ENCODE data around the gene HTR7. TPM values are rescaled to one million over a fixed set of nuclear protein-coding genes. Genes with fewer than 3 reads are reported as not detected.

Gene HTR7
- total and polyA plus RNA-seq, 2 experiments from 2014 or later = 0.65 to 1.2 TPM

DNA sequence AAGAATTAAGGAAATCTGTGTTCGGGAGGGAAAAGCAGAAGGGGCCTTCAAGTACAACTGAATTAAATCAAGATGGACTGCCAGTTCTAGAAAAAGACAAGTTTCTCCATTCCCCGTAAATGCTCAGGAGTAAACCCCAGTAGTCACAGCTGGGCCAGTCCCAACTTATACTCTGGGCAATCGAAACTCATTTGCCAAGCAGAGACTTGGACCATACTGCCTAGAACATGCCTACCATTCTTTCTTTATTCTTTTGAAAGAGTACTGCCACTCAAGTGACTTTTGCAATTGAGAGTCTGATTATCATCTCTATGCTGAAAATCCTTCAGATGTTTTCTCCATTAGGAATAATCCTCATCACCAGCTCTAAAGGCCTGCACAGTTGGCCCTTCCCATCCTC is 35.4 kb upstream of the HTR7 start:
- Histone ChIP-seq H3K9ac (no peak overlapping the region), H2AFZ (no peak overlapping the region), H4K20me1 (ENCODE audit: insufficient read depth) (no peaks in the 10 kb centered on the region), H3K4me3 (no peak overlapping the region), H3K4me1 (ENCODE audit: insufficient read depth) (peaks cover 21% of the 10 kb centered on the region), H3K27me3 (replicated peaks; ENCODE audit: insufficient read depth) (no peaks in the 10 kb centered on the region), H3K79me2 (ENCODE audit: insufficient read depth) (no peaks in the 10 kb centered on the region), H3F3A (ENCODE audit: insufficient read depth) (peaks cover 17% of the 10 kb centered on the region), H3K4me2 (ENCODE audit: unreplicated experiment) (no peak overlapping the region), H3K9me2 (ENCODE audit: insufficient read depth) (no peaks in the 10 kb centered on the region), H3K9me3 (ENCODE audit: low read depth) (no peaks in the 10 kb centered on the region), H3K36me3 (ENCODE audit: low read depth) (peaks cover 34% of the 10 kb centered on the region), H3K27ac (no peak overlapping the region)
- TF ChIP-seq EZH2phosphoT487 (IDR thresholded peaks at IDR 0.05; ENCODE audit: insufficient read depth, low read depth) = no peak
- TF ChIP-seq EZH2 (IDR thresholded peaks at IDR 0.05; ENCODE audit: insufficient read depth, poor library complexity, severe bottlenecking) = no peak
- in situ Hi-C loops (cut with MboI) = loop anchor here (25.0 kb wide), 1 partner anchor 1019 kb away; the partner anchor contains the start of genes BTAF1 and FGFBP3
- DNase-seq = no peak
- WGBS, 2 experiments (ENCODE audit: low coverage in 1 of 2, low lambda C conversion rate in 2 of 2, missing lambda C conversion rate in 2 of 2) = 96 to 100% methylated on average over 3 of the region's 3 CpGs

DNA sequence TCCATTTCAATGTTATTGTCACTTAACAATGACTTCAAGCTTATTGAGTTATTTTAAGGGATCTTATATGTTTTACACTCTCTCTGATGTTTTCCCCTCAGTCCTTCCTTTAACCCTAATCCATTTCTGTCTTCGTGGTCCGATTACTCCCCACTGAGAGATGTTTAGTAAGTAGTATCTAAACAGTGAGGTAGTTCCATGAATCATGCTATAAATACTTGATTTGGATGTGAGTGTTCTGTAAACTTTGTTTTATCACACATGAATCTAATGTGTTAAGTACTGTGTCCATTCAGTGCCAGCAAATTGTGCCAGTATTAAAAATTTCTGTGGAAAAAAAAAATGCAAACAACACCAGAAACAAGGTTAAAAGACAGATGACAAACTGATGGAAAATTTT is 32.5 kb upstream of the HTR7 start:
- H2AFZ ChIP-seq = 0 out of 2 replicates have a peak overlapping the region, but pooled peaks have one; percentile 24
- no peaks in the 10 kb centered on the region for H3K79me2 ChIP-seq (ENCODE audit: insufficient read depth)
- peaks cover 32% of the 10 kb centered on the region for H3K4me1 ChIP-seq (ENCODE audit: insufficient read depth)
- 28 to 35% methylated on average over 2 of the region's 2 CpGs for WGBS, 2 experiments (ENCODE audit: low coverage in 1 of 2, low lambda C conversion rate in 2 of 2, missing lambda C conversion rate in 2 of 2)
- H3K36me3 ChIP-seq (ENCODE audit: low read depth) = peaks cover 30% of the 10 kb centered on the region
- H3K9ac ChIP-seq = peak overlapping the region; percentile 35; the same call in 1 of the 2 replicates
- no peak for TF ChIP-seq EZH2 (IDR thresholded peaks at IDR 0.05; ENCODE audit: insufficient read depth, poor library complexity, severe bottlenecking)
- TF ChIP-seq EZH2phosphoT487 (IDR thresholded peaks at IDR 0.05; ENCODE audit: insufficient read depth, low read depth) = no peak
- no peaks in the 10 kb centered on the region for H3K9me3 ChIP-seq (ENCODE audit: low read depth)
- DNase-seq = peak; percentile 48
- H3F3A ChIP-seq (ENCODE audit: insufficient read depth) = peaks cover 24% of the 10 kb centered on the region
- H3K4me2 ChIP-seq (ENCODE audit: unreplicated experiment) = peak overlapping the region; percentile 34
- no peaks in the 10 kb centered on the region for H3K9me2 ChIP-seq (ENCODE audit: insufficient read depth)
- in situ Hi-C loops (cut with MboI) = loop anchor here (25.0 kb wide), 1 partner anchor 1022 kb away; the partner anchor contains the start of genes BTAF1 and FGFBP3
- no peaks in the 10 kb centered on the region for H3K27me3 ChIP-seq (replicated peaks; ENCODE audit: insufficient read depth)
- H4K20me1 ChIP-seq (ENCODE audit: insufficient read depth) = no peaks in the 10 kb centered on the region
- no peak overlapping the region; the same call in 1 of the 2 replicates for H3K4me3 ChIP-seq
- H3K27ac ChIP-seq = peak overlapping the region; percentile 59

- H3F3A ChIP-seq (ENCODE audit: insufficient read depth) = peaks cover 31% of the 10 kb centered on the region
- H3K36me3 ChIP-seq (ENCODE audit: low read depth) = peaks cover 23% of the 10 kb centered on the region; the same call in 1 of the 2 replicates
- 0 out of 2 replicates have a peak overlapping the region, but pooled peaks have one; percentile 24 for H2AFZ ChIP-seq
- in situ Hi-C loops (cut with MboI) = loop anchor here (25.0 kb wide), 1 partner anchor 1023 kb away; the partner anchor contains the start of genes BTAF1 and FGFBP3
- no peak overlapping the region for H3K9ac ChIP-seq
- TF ChIP-seq EZH2phosphoT487 (IDR thresholded peaks at IDR 0.05; ENCODE audit: insufficient read depth, low read depth) (no peak), EZH2 (IDR thresholded peaks at IDR 0.05; ENCODE audit: insufficient read depth, poor library complexity, severe bottlenecking) (no peak)
- peak overlapping the region; percentile 34 for H3K4me2 ChIP-seq (ENCODE audit: unreplicated experiment)
- no peaks in the 10 kb centered on the region for H3K79me2 ChIP-seq (ENCODE audit: insufficient read depth)
- H3K9me2 ChIP-seq (ENCODE audit: insufficient read depth) = no peaks in the 10 kb centered on the region
- WGBS, 2 experiments (ENCODE audit: low coverage in 1 of 2, low lambda C conversion rate in 2 of 2, missing lambda C conversion rate in 2 of 2) = 94 to 100% methylated on average over 1 of the region's 1 CpG
- peaks cover 39% of the 10 kb centered on the region for H3K4me1 ChIP-seq (ENCODE audit: insufficient read depth)
- H3K9me3 ChIP-seq (ENCODE audit: low read depth) = no peaks in the 10 kb centered on the region
- H4K20me1 ChIP-seq (ENCODE audit: insufficient read depth) = no peaks in the 10 kb centered on the region
- no peaks in the 10 kb centered on the region for H3K27me3 ChIP-seq (replicated peaks; ENCODE audit: insufficient read depth)
- H3K27ac ChIP-seq = peak overlapping the region; percentile 59
- H3K4me3 ChIP-seq = no peak overlapping the region; the same call in 1 of the 2 replicates
- peak; percentile 43 for DNase-seq
These were observed 31.8 kb upstream of the HTR7 start for GRCh38 chr10:90889636-90890035.

- Histone ChIP-seq H3K9ac (no peak overlapping the region), H3K27ac (no peak overlapping the region), H3K79me2 (ENCODE audit: insufficient read depth) (no peaks in the 10 kb centered on the region), H3K4me2 (ENCODE audit: unreplicated experiment) (no peak overlapping the region), H3K36me3 (ENCODE audit: low read depth) (peaks cover 23% of the 10 kb centered on the region; the same call in 1 of the 2 replicates), H3F3A (ENCODE audit: insufficient read depth) (peaks cover 41% of the 10 kb centered on the region), H2AFZ (no peak overlapping the region), H4K20me1 (ENCODE audit: insufficient read depth) (no peaks in the 10 kb centered on the region), H3K4me1 (ENCODE audit: insufficient read depth) (peaks cover 48% of the 10 kb centered on the region), H3K9me2 (ENCODE audit: insufficient read depth) (no peaks in the 10 kb centered on the region), H3K9me3 (ENCODE audit: low read depth) (no peaks in the 10 kb centered on the region), H3K27me3 (replicated peaks; ENCODE audit: insufficient read depth) (no peaks in the 10 kb centered on the region), H3K4me3 (no peak overlapping the region)
- no peak for TF ChIP-seq EZH2 (IDR thresholded peaks at IDR 0.05; ENCODE audit: insufficient read depth, poor library complexity, severe bottlenecking)
- TF ChIP-seq EZH2phosphoT487 (IDR thresholded peaks at IDR 0.05; ENCODE audit: insufficient read depth, low read depth) = no peak
- no peak for DNase-seq
- 97 to 98% methylated on average over 6 of the region's 6 CpGs for WGBS, 2 experiments (ENCODE audit: low coverage in 1 of 2, low lambda C conversion rate in 2 of 2, missing lambda C conversion rate in 2 of 2)
- in situ Hi-C loops (cut with MboI) = loop anchor here (25.0 kb wide), 1 partner anchor 1024 kb away; the partner anchor contains the start of genes BTAF1 and FGFBP3
These were observed 30.5 kb upstream of the HTR7 start for GRCh38 chr10:90888387-90888786.
